Measurements from ENCODE around the gene CSF1. TPM values are rescaled to one million over a fixed set of nuclear protein-coding genes. Genes with fewer than 3 reads are reported as not detected.
"Not testable (repeated sequence)": the region's sequence is repeated elsewhere in the genome, so short reads cannot be mapped to it uniquely, and the experiment has no call there.

CSF1 gene, protein sequence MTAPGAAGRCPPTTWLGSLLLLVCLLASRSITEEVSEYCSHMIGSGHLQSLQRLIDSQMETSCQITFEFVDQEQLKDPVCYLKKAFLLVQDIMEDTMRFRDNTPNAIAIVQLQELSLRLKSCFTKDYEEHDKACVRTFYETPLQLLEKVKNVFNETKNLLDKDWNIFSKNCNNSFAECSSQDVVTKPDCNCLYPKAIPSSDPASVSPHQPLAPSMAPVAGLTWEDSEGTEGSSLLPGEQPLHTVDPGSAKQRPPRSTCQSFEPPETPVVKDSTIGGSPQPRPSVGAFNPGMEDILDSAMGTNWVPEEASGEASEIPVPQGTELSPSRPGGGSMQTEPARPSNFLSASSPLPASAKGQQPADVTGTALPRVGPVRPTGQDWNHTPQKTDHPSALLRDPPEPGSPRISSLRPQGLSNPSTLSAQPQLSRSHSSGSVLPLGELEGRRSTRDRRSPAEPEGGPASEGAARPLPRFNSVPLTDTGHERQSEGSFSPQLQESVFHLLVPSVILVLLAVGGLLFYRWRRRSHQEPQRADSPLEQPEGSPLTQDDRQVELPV
- 100 to 1,000 TPM in 1 of 4 donors, 10 to 100 TPM in 3; 33.5 to 127 (median 62.3) TPM for total RNA-seq

DNA sequence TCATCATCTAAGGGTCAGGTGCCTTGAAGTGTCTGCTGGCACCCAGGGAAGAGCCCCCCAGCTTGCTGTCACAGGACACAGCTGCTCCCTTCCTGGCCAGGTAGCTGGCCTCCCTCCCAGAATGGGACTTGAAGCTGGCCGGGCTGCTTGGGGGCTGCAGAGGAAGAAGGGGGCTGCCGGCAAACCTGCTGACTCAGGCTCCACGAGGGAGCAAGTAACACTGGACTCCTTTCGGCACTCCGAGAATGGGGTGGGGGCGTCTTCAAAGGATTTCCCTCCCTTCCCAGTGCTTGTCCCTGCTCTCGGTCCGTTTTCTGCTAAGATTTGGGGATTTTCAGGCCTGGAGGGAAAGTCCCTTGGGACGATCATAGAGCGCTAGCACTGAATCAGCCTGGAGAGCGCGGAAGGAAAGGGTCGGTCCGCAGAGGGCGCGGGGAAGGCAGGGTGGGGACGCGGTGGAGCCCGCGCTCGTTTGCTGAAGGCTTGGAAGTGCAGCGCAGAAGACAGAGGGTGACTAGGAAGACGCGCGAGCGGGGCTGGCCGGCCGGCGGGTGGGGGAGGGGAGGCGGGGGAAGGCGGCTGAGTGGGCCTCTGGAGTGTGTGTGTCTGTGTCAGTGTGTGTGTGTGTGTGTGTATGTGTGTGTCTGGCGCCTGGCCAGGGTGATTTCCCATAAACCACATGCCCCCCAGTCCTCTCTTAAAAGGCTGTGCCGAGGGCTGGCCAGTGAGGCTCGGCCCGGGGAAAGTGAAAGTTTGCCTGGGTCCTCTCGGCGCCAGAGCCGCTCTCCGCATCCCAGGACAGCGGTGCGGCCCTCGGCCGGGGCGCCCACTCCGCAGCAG is at the start of gene CSF1:
Gene CSF1 (plus strand): TSS at position 727 of the 840 bp plus-strand sequence. CDS start 175 bp downstream, outside the sequence.
- H3K27ac ChIP-seq: peak within 1 kb of the TSS; percentile 55 to 73 (median 63)
- DNase-seq: peak; percentile 79
- H3K27me3 ChIP-seq: no peaks in the 10 kb centered on the region
- intact Hi-C loops (cut with DNase I): loop anchor here (5.0 kb wide), 1 partner anchor 133 kb away; no protein-coding TSS in a partner anchor
- no peaks in the 10 kb centered on the region for H3K9me3 ChIP-seq
- H3K36me3 ChIP-seq: no peaks in the 10 kb centered on the region
- H3K4me3 ChIP-seq (replicated peaks in 1 of 3): peak within 1 kb of the TSS; percentile 35 to 52 (median 47)
- peaks cover 6 to 43% of the 10 kb centered on the region in 2 donors for H3K4me1 ChIP-seq
- 1 to 2% methylated on average over 17 to 32 of the region's 45 CpGs for WGBS, 2 donors
- TF ChIP-seq, protein P1, sequence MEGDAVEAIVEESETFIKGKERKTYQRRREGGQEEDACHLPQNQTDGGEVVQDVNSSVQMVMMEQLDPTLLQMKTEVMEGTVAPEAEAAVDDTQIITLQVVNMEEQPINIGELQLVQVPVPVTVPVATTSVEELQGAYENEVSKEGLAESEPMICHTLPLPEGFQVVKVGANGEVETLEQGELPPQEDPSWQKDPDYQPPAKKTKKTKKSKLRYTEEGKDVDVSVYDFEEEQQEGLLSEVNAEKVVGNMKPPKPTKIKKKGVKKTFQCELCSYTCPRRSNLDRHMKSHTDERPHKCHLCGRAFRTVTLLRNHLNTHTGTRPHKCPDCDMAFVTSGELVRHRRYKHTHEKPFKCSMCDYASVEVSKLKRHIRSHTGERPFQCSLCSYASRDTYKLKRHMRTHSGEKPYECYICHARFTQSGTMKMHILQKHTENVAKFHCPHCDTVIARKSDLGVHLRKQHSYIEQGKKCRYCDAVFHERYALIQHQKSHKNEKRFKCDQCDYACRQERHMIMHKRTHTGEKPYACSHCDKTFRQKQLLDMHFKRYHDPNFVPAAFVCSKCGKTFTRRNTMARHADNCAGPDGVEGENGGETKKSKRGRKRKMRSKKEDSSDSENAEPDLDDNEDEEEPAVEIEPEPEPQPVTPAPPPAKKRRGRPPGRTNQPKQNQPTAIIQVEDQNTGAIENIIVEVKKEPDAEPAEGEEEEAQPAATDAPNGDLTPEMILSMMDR (IDR thresholded peaks at IDR 0.05): no peak
- peak in 1 of 2 donors; percentile 50 for TF ChIP-seq POLR2A (IDR thresholded peaks at IDR 0.05)

DNA sequence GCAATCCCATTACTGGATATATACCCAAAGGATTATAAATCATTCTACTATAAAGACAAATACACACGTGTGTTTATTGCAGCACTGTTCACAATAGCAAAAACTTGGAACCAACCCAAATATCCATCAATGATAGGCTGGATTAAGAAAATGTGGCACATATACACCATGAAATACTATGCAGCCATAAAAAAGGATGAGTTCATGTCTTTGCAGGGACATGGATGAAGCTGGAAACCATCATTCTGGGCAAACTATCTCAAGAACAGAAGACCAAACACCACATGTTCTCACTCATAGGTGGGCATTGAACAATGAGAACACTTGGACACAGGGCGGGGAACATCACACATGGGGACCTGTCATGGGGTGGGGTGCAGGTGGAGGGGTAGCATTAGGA is 49.0 kb upstream of the CSF1 start:
- intact Hi-C loops (cut with DNase I); H3K9me3 ChIP-seq; H3K27me3 ChIP-seq; H3K36me3 ChIP-seq; H3K4me3 ChIP-seq (replicated peaks in 1 of 3); H3K27ac ChIP-seq; DNase-seq: not testable (repeated sequence)
- 97 to 100% methylated on average over 2 of the region's 2 CpGs for WGBS, 2 donors
- H3K4me1 ChIP-seq: peaks cover 10 to 22% of the 10 kb centered on the region in 2 donors

DNA sequence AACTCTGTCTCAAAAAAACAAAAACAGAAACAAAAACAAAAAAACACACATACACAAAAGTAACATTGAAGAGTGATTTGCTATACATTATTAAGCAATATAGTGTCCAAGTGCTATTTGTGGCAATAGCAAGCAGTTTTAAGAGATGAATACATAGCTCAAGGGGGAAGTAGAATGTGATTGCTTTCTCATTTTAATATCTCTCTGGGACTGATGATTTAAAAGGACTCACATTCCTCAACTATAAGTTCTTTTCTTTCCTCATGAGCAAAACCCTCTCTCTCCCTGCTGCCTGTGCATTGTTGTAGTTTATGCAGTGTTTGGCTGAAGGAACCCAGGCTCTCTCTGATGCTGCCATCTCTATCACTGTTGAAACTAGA is 47.0 kb upstream of the CSF1 start:
- no peak for DNase-seq
- Histone ChIP-seq H3K4me3 (replicated peaks in 1 of 3) (no peak overlapping the region), H3K27me3 (no peaks in the 10 kb centered on the region), H3K9me3 (no peaks in the 10 kb centered on the region), H3K36me3 (no peaks in the 10 kb centered on the region), H3K27ac (no peak overlapping the region), H3K4me1 (peaks cover 10 to 22% of the 10 kb centered on the region in 2 donors)
- intact Hi-C loops (cut with DNase I): no loop called here
- TF ChIP-seq, protein P1 (IDR thresholded peaks at IDR 0.05): no peak
- no peak for TF ChIP-seq POLR2A (IDR thresholded peaks at IDR 0.05)

DNA sequence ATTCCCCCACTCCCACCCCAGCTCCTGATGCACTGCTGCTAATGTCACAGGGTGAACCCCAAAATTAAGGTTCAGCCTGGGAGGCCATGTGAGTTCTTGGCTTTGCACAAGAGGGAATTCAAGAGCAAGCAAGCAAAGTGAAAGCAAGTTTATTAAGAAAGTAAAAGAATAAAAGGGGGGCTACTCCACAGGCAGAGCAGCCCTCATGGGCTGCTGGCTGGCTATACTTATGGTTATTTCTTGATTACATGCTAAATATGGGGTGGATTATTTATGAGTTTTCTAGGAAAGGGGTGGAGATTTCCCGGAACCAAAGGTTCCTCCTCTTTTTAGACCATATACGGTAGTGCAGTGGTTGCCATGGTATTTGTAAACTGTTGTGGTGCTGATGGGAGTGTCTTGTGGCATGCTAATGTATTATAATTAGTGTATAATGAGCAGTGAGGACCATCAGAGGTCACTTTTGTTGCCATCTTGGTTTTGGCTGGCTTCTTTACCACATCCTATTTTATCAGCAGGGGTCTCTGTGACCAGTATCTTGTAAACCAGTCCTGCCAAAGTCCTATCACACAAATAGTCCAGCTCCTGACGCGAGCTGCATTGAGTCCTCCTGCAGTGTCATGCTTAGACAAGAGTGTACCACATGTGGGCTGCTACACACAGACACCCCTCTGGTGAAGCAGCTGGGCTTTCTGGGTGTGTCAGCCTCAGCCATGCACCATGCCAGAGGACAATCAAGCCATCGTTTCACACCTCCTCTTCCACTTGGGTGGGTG is 46.4 kb upstream of the CSF1 start:
- H3K27me3 ChIP-seq: no peaks in the 10 kb centered on the region
- no peaks in the 10 kb centered on the region for H3K9me3 ChIP-seq
- H3K4me3 ChIP-seq (replicated peaks in 1 of 3): no peak overlapping the region
- TF ChIP-seq, protein P1 (IDR thresholded peaks at IDR 0.05): no peak
- no peak for TF ChIP-seq POLR2A (IDR thresholded peaks at IDR 0.05)
- no peaks in the 10 kb centered on the region for H3K36me3 ChIP-seq
- H3K4me1 ChIP-seq: peaks cover 10 to 22% of the 10 kb centered on the region in 2 donors
- intact Hi-C loops (cut with DNase I): no loop called here
- WGBS, 2 donors: 82 to 84% methylated on average over 5 of the region's 5 CpGs
- H3K27ac ChIP-seq: no peak overlapping the region
- no peak for DNase-seq

All from thyroid gland (tissue), 4 donors.